HG02852 (cell line): ENCODE measurements around the gene LMO2.
"Not testable (repeated sequence)": the region's sequence is repeated elsewhere in the genome, so short reads cannot be mapped to it uniquely, and the experiment has no call there.

Experiments used
- ATAC-seq: cut with Tn5 transposase; IDR thresholded peaks from one replicate; pipeline ENCODE4 v1.9.1; 2021; ENCODE audit warnings: mild to moderate bottlenecking, moderate library complexity; ENCODE audit not compliant: unreplicated experiment

LMO2 gene

GRCh38 chr11:33891714-33892327 is at the start of gene LMO2:
Gene LMO2 (minus strand): TSS chr11:33892076. CDS start chr11:33869716, 22,360 bp downstream.
- no peak for ATAC-seq

- ATAC-seq: no peak
These were observed 48.6 kb upstream of the LMO2 start for GRCh38 chr11:33940538-33940815.

GRCh38 chr11:33936725-33937604 is 45.1 kb upstream of the LMO2 start:
- no peak for ATAC-seq

DNA sequence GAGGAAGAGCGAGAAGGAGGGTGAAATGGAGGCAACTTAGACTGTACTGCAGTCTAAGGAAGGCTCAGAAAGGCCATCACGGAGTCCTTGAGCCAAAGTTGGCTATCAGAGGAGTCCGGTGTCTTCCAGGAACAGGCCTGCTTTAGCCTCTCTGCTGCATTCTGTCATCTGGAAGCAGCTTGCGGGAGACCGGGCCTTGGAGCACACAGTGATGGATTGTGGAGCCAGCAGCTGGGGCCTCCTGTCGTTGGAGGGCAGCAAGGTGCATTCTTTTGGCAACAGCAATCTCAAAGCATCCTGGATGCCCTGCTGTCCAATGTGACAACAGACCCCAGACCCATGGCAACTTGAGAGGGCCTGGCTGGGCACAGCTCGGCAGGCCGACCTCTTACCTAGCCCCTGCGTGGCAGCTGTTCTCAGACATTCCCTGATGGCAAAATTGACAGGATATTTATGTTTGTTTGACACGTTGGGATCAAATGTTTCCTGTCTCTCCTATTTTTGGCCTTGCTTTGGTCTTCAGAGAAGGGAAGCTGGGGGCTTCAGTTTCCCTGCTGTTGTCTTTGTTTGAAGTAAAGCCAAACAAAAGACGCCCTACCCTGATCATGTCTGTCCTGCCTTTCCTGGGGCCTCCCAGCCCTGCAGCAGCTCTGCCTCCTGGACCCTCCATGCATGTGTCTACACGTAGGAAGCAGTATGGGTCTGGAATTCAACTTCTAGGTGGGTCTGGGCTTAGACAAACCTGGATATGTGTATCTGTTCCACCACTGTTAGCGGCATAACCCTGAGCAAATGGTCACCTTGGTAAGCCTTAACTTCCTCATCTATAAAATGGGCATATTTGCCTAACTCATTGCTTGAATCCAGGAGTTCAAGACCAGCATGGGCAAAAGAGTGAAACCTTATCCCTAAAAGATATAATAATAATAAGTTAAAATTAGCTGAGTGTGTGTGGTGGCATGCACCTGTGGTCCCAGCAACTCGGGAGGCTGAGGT is 43.9 kb upstream of the LMO2 start:
- no peak for ATAC-seq

- ATAC-seq: no peak
These were observed 43.1 kb upstream of the LMO2 start for GRCh38 chr11:33935005-33935404.

- no peak for ATAC-seq
These were observed 42.6 kb upstream of the LMO2 start for GRCh38 chr11:33934450-33934849.

- ATAC-seq: no peak
These were observed 41.7 kb upstream of the LMO2 start for GRCh38 chr11:33933602-33934001.

GRCh38 chr11:33932721-33933120 is 40.8 kb upstream of the LMO2 start:
- no peak for ATAC-seq

DNA sequence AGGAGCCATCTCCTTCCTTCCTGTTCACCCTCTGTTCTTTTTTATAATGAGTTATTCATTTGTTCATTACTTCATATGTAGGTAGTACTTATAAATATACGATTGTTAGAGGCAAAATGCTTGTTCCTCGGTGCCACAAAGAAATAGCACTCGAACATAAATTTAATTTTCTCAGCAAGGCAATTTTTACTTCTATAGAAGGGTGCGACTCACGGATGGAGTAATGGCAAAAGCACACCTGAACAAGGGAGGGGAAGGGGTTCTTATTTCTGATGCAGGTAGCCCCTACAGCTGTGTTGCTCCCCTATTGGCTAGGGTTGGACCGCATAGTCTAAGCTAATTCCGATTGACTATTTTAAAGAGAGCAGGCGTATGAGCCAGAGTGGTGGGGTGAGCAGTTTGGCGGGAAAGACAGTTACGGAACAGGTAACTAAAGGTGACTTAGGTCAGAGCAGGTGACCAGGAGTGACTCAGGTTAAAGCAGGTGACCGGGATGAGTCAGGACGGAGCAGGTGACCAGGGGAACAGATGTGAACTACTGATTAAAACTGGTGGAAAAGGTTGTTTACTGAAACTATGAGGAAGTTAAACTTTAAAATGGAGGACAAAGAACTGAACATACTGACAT is 40.0 kb upstream of the LMO2 start:
- not testable (repeated sequence) for ATAC-seq

DNA sequence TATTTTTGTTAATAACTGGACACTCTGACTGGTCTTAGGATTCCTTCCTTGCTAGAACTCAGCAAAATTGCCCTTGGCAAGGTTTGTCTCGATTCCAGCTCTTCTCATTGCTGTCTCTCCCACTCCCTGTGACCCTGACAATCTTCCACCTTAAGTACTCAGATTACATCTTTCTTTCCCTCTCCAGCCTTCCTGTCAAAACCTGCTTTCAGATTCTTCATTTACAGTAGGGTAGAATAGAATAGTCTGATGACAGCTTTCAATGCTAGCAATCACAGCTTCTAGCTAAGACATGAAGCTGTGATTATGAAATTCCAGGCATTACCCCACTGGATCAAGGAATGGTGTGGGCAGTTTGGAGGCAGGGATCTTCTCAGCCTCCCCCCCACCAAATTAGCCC is 39.2 kb upstream of the LMO2 start:
- no peak for ATAC-seq

GRCh38 chr11:33930317-33931021 is 38.6 kb upstream of the LMO2 start:
- ATAC-seq: no peak

DNA sequence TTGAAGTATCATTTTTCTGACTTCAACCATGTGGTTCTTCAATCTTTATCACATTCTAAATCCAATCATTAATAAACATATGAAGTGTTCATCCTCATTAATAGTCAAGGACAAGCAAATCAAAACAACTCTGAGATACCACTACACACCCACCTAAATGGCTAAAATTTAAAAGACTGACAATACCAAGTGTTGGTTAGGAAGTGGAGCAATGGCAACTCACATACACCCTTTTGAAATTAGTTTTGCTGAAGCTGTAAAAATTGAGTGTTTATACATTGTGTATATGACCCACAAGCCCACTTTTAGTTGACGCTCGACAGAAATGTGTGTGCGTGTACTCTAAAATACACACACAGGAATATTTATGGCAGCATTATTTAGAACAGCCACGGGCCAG is 36.7 kb upstream of the LMO2 start:
- ATAC-seq: no peak

DNA sequence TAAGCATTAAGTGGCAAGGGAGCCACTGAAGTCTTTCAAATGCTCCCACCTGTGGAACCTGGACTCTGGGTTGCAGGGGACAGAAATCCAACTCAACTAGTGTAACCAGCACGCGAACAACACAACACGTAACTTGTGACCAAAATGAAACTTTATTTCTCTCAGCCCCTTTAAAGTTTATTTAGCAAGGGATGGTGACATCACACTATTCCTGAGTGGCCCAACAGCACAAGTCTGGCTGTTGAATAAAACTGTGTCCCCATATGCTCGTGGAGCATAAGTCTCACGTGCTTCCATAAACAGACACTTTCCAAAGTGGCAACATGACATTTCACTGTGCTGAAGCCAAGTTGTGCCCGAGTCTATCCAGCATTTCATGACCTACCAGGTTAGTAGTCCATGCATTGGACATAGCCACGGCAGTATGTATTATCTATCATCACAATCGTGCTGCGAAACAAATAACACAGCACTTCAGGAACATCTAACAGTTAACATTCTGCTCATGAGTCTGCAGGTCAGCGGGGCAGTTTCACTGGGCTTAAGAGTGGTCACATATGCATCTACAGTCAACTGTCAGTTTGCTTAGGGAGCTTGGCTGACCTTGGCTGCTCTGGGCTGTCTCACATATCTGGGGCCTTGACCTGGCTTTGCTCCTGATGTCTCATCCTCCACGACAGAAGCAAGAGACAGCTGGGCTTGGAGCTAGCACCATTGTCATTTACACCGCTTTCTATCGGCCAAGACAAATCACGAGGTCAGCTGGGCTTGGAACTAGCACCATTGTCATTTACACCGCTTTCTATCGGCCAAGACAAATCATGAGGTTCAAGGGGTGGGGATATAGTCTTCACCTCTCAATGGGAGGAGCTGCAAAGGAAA is 35.0 kb upstream of the LMO2 start:
- no peak for ATAC-seq

DNA sequence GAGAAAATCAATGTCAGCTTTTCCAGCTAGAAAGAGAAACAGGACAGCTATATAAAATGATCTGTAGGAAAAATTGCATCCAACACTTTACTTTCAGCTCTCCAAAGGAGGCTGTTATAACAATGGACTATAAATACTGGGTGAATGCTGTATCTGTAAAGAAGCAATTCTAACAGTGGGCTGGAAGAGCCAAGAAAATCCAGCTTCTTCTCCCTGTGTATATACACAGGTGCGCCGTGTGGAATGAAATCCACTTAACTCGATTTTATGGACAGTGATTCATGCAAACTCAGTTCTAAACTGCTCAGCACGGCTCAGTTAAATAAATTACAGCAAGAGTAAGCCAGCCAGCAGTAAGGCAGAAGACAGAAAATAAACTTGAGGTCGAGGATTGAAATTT is 32.5 kb upstream of the LMO2 start:
- ATAC-seq: no peak

GRCh38 chr11:33923626-33924025 is 31.8 kb upstream of the LMO2 start:
- ATAC-seq: no peak

- peak; percentile 94 for ATAC-seq
These were observed 29.1 kb upstream of the LMO2 start for GRCh38 chr11:33920838-33921613.

DNA sequence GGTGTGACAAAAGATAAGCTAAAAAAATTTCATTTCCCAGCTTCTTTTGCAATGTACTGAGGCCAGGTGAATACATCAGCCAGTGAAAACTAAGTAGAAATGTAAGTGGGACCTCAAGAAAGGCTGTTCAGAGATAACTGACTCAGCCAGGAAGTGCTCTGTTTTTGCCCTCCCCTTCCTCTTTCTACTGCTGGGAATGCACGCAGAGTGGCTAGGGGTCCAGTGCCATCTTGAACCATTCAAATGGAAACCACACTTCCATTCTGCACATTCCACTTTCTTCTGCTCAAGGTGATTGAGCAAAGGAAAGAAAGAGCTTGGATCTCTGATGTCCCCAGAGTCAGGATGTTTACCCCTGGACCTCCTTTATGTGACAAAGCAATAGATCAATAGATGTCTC is 27.8 kb upstream of the LMO2 start:
- ATAC-seq: no peak

GRCh38 chr11:33917402-33917801 is 25.5 kb upstream of the LMO2 start:
- ATAC-seq: not testable (repeated sequence)

- no peak for ATAC-seq
These were observed 24.9 kb upstream of the LMO2 start for GRCh38 chr11:33916736-33917135.
